ENCODE measurements around the gene RASGEF1C. TPM values are rescaled to one million over a fixed set of nuclear protein-coding genes. Genes with fewer than 3 reads are reported as not detected.
A peak's percentile ranks its signal among the peaks of the same experiment; 100 is the strongest.

Gene RASGEF1C
- total RNA-seq (not detected), total RNA-seq (0 to 0.18 (median 0) reads per million in 172 experiments)
- not detected for polyA plus RNA-seq (2013, experiment 1 of 2)
- 0.08 TPM for polyA plus RNA-seq (2013, experiment 2 of 2)

- CTCF ChIA-PET = interaction anchor here (0.6 to 1.5 kb wide), 3 partner anchors 82 to 119 kb away, joined by 3 to 5 read pairs (median 3); no protein-coding TSS in a partner anchor
Measured at GRCh38 chr5:180209137-180209581, at the start of gene RASGEF1C. Gene RASGEF1C, minus strand, starts transcription at chr5:180209211. Its CDS starts 71,159 bp downstream, at chr5:180138052.

DNA sequence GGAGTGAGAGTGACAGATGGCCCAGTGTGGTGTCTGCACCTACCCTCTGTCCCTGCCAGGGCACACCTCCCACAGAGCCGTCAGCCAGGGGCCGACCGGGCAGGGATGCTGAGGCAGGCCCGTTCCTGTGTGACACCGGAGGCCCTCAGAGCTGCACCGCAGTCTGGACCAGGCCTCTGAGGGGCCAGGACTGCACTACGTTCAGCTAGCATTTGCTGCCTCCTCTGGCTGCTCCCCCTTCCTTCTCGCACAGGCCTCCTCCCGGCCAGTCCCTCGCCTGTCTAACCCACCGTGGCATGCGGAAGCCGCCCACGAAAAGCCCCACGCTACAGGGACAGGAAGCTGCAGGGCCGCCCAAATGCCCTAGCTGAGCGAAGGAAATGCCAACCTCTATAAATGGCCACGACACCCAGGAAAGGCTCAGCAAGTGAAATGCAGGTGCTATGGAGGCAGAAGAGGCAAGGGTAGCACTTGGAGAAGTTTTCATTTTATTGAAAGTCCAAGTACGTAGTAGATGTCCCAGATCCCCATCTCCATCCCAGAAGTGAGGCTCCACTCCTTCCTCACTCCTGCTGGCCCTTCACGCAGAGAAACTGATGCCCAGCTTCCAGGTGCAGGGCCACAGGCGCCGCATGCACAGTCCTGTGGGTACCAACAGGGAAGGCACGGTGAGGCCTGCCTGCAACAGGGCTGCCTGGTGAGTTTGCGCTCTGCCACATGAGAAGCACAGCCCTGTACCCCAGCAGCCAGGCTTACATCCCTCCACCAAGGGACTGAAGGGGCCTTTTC is 44.2 kb upstream of the RASGEF1C start:
- intact Hi-C loops (cut with DNase I, micrococcal nuclease) = no loop called here
- no peak overlapping the region for H3K27ac Mint-ChIP-seq
- peaks cover 9% of the 10 kb centered on the region for H3K9me3 Mint-ChIP-seq
- Histone ChIP-seq H3K4me3 (ENCODE audit: low read length) (no peak overlapping the region), H3K9me3 (ENCODE audit: control insufficient read depth in 1 of 2, insufficient read depth in 1 of 2, low read length in 2 of 2) (peaks cover 84 to 91% of the 10 kb centered on the region in 2 experiments), H3K4me1 (ENCODE audit: insufficient read depth, low read length) (no peaks in the 10 kb centered on the region), H3K27me3 (ENCODE audit: control insufficient read depth in 1 of 2, insufficient read depth in 2 of 2, low read length in 2 of 2) (no peaks in the 10 kb centered on the region), H3K27ac (ENCODE audit: low read depth in 1 of 2, low read length in 2 of 2) (no peak overlapping the region), H3K36me3 (ENCODE audit: insufficient read depth, low read length) (peaks cover 51% of the 10 kb centered on the region)
- no peaks in the 10 kb centered on the region for H3K4me1 Mint-ChIP-seq (ENCODE audit: low read depth)
- peaks cover 100% of the 10 kb centered on the region for H3K36me3 Mint-ChIP-seq (ENCODE audit: low read depth)
- no peak for ATAC-seq (ENCODE audit: poor library complexity)
- POLR2A ChIA-PET = no interaction called here
- no peaks in the 10 kb centered on the region for H3K27me3 Mint-ChIP-seq
- DNase-seq = no peak
- no peak overlapping the region for H3K4me3 Mint-ChIP-seq
- CTCF ChIA-PET = no interaction called here
- no peak for TF ChIP-seq CTCF (IDR thresholded peaks at IDR 0.05)

More at GRCh38 chr5:180209137-180209581, at the start of gene RASGEF1C:
- no peaks in the 10 kb centered on the region for H3K9me3 Mint-ChIP-seq
- intact Hi-C loops (cut with DNase I, micrococcal nuclease) = loop anchor here (10.0 kb wide), 1 partner anchor 116 kb away; no protein-coding TSS in a partner anchor
- H3K27ac Mint-ChIP-seq = no peak within 1 kb of the TSS
- Histone ChIP-seq H3K4me1 (ENCODE audit: insufficient read depth, low read length) (peaks cover 6% of the 10 kb centered on the region), H3K4me3 (ENCODE audit: low read length) (no peak within 1 kb of the TSS), H3K9me3 (ENCODE audit: control insufficient read depth in 1 of 2, insufficient read depth in 1 of 2, low read length in 2 of 2) (peaks cover 0 to 31% of the 10 kb centered on the region in 2 experiments), H3K36me3 (ENCODE audit: insufficient read depth, low read length) (no peaks in the 10 kb centered on the region), H3K27ac (ENCODE audit: low read depth in 1 of 2, low read length in 2 of 2) (no peak within 1 kb of the TSS), H3K27me3 (ENCODE audit: control insufficient read depth in 1 of 2, insufficient read depth in 2 of 2, low read length in 2 of 2) (peaks cover 26 to 39% of the 10 kb centered on the region in 2 experiments)
- peak; percentile 30 to 85 (median 51) for DNase-seq
- H3K27me3 Mint-ChIP-seq = peaks cover 57% of the 10 kb centered on the region
- POLR2A ChIA-PET = interaction anchor here (0.9 kb wide), 1 partner anchor 586 kb away, joined by 3 read pairs; no protein-coding TSS in a partner anchor
- peak; percentile 93 for ATAC-seq (ENCODE audit: poor library complexity)
- peaks cover 12% of the 10 kb centered on the region for H3K4me1 Mint-ChIP-seq (ENCODE audit: low read depth)
- H3K36me3 Mint-ChIP-seq (ENCODE audit: low read depth) = peaks cover 5% of the 10 kb centered on the region
- TF ChIP-seq CTCF (IDR thresholded peaks at IDR 0.05) = no peak
- H3K4me3 Mint-ChIP-seq = peak within 1 kb of the TSS; percentile 71

- POLR2A ChIA-PET = no interaction called here
- ATAC-seq (ENCODE audit: poor library complexity) = no peak
- peaks cover 100% of the 10 kb centered on the region for H3K36me3 Mint-ChIP-seq (ENCODE audit: low read depth)
- no peak overlapping the region for H3K27ac ChIP-seq (ENCODE audit: low read depth in 1 of 2, low read length in 2 of 2)
- H3K27ac Mint-ChIP-seq = no peak overlapping the region
- intact Hi-C loops (cut with DNase I, micrococcal nuclease) = no loop called here
- DNase-seq = no peak
- no peaks in the 10 kb centered on the region for H3K4me1 ChIP-seq (ENCODE audit: insufficient read depth, low read length)
- peaks cover 9% of the 10 kb centered on the region for H3K9me3 Mint-ChIP-seq
- H3K27me3 ChIP-seq (ENCODE audit: control insufficient read depth in 1 of 2, insufficient read depth in 2 of 2, low read length in 2 of 2) = no peaks in the 10 kb centered on the region
- H3K4me3 Mint-ChIP-seq = no peak overlapping the region
- no peak for TF ChIP-seq CTCF (IDR thresholded peaks at IDR 0.05)
- H3K36me3 ChIP-seq (ENCODE audit: insufficient read depth, low read length) = peaks cover 51% of the 10 kb centered on the region
- H3K4me3 ChIP-seq (ENCODE audit: low read length) = no peak overlapping the region
- CTCF ChIA-PET = no interaction called here
- H3K4me1 Mint-ChIP-seq (ENCODE audit: low read depth) = no peaks in the 10 kb centered on the region
- H3K9me3 ChIP-seq (ENCODE audit: control insufficient read depth in 1 of 2, insufficient read depth in 1 of 2, low read length in 2 of 2) = peaks cover 81 to 98% of the 10 kb centered on the region in 2 experiments
- H3K27me3 Mint-ChIP-seq = no peaks in the 10 kb centered on the region
Measured at GRCh38 chr5:180251887-180252286, 42.9 kb upstream of the RASGEF1C start.
